ENCODE results near the gene BEGAIN. TPM values are rescaled to one million over a fixed set of nuclear protein-coding genes. Genes with fewer than 3 reads are reported as not detected.

Gene BEGAIN
- total RNA-seq, 1 experiment from 2014 or later, result 3.3 TPM

GRCh38 chr14:100585448-100586152, 1.6 kb downstream of the BEGAIN start:
- DNase-seq, result no peak
- Histone ChIP-seq H3K4me3 (ENCODE audit: insufficient read depth, low read depth, low read length) (no peak overlapping the region), H3K36me3 (replicated peaks; ENCODE audit: control insufficient read depth, insufficient read depth, low read length) (no peaks in the 10 kb centered on the region), H3K27me3 (ENCODE audit: control insufficient read depth, insufficient read depth, low read length) (peaks cover 39% of the 10 kb centered on the region)

GRCh38 chr14:100584056-100585031, 2.9 kb downstream of the BEGAIN start:
- Histone ChIP-seq H3K36me3 (replicated peaks; ENCODE audit: control insufficient read depth, insufficient read depth, low read length) (no peaks in the 10 kb centered on the region), H3K27me3 (ENCODE audit: control insufficient read depth, insufficient read depth, low read length) (peaks cover 36% of the 10 kb centered on the region), H3K4me3 (ENCODE audit: insufficient read depth, low read depth, low read length) (no peak overlapping the region)
- no peak for DNase-seq

GRCh38 chr14:100583245-100583644, 4.0 kb downstream of the BEGAIN start:
- Histone ChIP-seq H3K4me3 (ENCODE audit: insufficient read depth, low read depth, low read length) (no peak overlapping the region), H3K36me3 (replicated peaks; ENCODE audit: control insufficient read depth, insufficient read depth, low read length) (no peaks in the 10 kb centered on the region), H3K27me3 (ENCODE audit: control insufficient read depth, insufficient read depth, low read length) (peaks cover 28% of the 10 kb centered on the region)
- DNase-seq, result no peak

GRCh38 chr14:100582496-100583165, 4.6 kb downstream of the BEGAIN start:
- Histone ChIP-seq H3K27me3 (ENCODE audit: control insufficient read depth, insufficient read depth, low read length) (peaks cover 22% of the 10 kb centered on the region), H3K4me3 (ENCODE audit: insufficient read depth, low read depth, low read length) (no peak overlapping the region), H3K36me3 (replicated peaks; ENCODE audit: control insufficient read depth, insufficient read depth, low read length) (no peaks in the 10 kb centered on the region)
- peak; percentile 25 for DNase-seq

- Histone ChIP-seq H3K27me3 (ENCODE audit: control insufficient read depth, insufficient read depth, low read length) (peaks cover 15% of the 10 kb centered on the region), H3K4me3 (ENCODE audit: insufficient read depth, low read depth, low read length) (no peak overlapping the region), H3K36me3 (replicated peaks; ENCODE audit: control insufficient read depth, insufficient read depth, low read length) (no peaks in the 10 kb centered on the region)
- DNase-seq, result peak; percentile 53
Measured at GRCh38 chr14:100581228-100582145, 5.7 kb downstream of the BEGAIN start.

GRCh38 chr14:100580316-100581227, 6.6 kb downstream of the BEGAIN start:
- no peak overlapping the region for H3K4me3 ChIP-seq (ENCODE audit: insufficient read depth, low read depth, low read length)
- no peak for DNase-seq
- no peaks in the 10 kb centered on the region for H3K36me3 ChIP-seq (replicated peaks; ENCODE audit: control insufficient read depth, insufficient read depth, low read length)
- H3K27me3 ChIP-seq (ENCODE audit: control insufficient read depth, insufficient read depth, low read length), result peaks cover 6% of the 10 kb centered on the region

GRCh38 chr14:100578552-100578951, 8.7 kb downstream of the BEGAIN start:
- Histone ChIP-seq H3K36me3 (replicated peaks; ENCODE audit: control insufficient read depth, insufficient read depth, low read length) (no peaks in the 10 kb centered on the region), H3K4me3 (ENCODE audit: insufficient read depth, low read depth, low read length) (no peak overlapping the region), H3K27me3 (ENCODE audit: control insufficient read depth, insufficient read depth, low read length) (no peaks in the 10 kb centered on the region; the same call in 1 of the 2 replicates)
- DNase-seq, result peak; percentile 27

- DNase-seq, result no peak
Measured at GRCh38 chr14:100577986-100578431, 9.2 kb downstream of the BEGAIN start.

GRCh38 chr14:100577321-100577985, 9.8 kb downstream of the BEGAIN start:
- Histone ChIP-seq H3K36me3 (replicated peaks; ENCODE audit: control insufficient read depth, insufficient read depth, low read length) (no peaks in the 10 kb centered on the region), H3K27me3 (ENCODE audit: control insufficient read depth, insufficient read depth, low read length) (no peaks in the 10 kb centered on the region; the same call in 1 of the 2 replicates), H3K4me3 (ENCODE audit: insufficient read depth, low read depth, low read length) (no peak overlapping the region)
- DNase-seq, result peak; percentile 57

More at GRCh38 chr14:100577986-100578431, 9.2 kb downstream of the BEGAIN start:
- Histone ChIP-seq H3K27me3 (ENCODE audit: control insufficient read depth, insufficient read depth, low read length) (no peaks in the 10 kb centered on the region; the same call in 1 of the 2 replicates), H3K4me3 (ENCODE audit: insufficient read depth, low read depth, low read length) (no peak overlapping the region), H3K36me3 (replicated peaks; ENCODE audit: control insufficient read depth, insufficient read depth, low read length) (no peaks in the 10 kb centered on the region)

GRCh38 chr14:100576091-100577085, 10.8 kb downstream of the BEGAIN start:
- DNase-seq, result peak; percentile 51
- no peaks in the 10 kb centered on the region; the same call in 1 of the 2 replicates for H3K27me3 ChIP-seq (ENCODE audit: control insufficient read depth, insufficient read depth, low read length)

GRCh38 chr14:100575266-100575995, 11.8 kb downstream of the BEGAIN start:
- no peaks in the 10 kb centered on the region for H3K36me3 ChIP-seq (replicated peaks; ENCODE audit: control insufficient read depth, insufficient read depth, low read length)
- H3K27me3 ChIP-seq (ENCODE audit: control insufficient read depth, insufficient read depth, low read length), result no peaks in the 10 kb centered on the region; the same call in 1 of the 2 replicates
- DNase-seq, result no peak
- H3K4me3 ChIP-seq (ENCODE audit: insufficient read depth, low read depth, low read length), result no peak overlapping the region

More at GRCh38 chr14:100576091-100577085, 10.8 kb downstream of the BEGAIN start:
- no peak overlapping the region for H3K4me3 ChIP-seq (ENCODE audit: insufficient read depth, low read depth, low read length)
- no peaks in the 10 kb centered on the region for H3K36me3 ChIP-seq (replicated peaks; ENCODE audit: control insufficient read depth, insufficient read depth, low read length)
